ENCODE data around the gene MFF. TPM values are rescaled to one million over a fixed set of nuclear protein-coding genes. Genes with fewer than 3 reads are reported as not detected.

MFF gene
- polyA plus RNA-seq, 2 donors, result 57.1 to 61.8 TPM

GRCh38 chr2:227324642-227324994 is 433 bp upstream of the MFF start:
- 10 to 13% methylated on average over 6 of the region's 6 CpGs for WGBS, 2 donors

GRCh38 chr2:227325839-227326195 is 766 bp downstream of the MFF start:
- Histone ChIP-seq H3K27ac (ENCODE audit: low read depth in 2 of 2, low read length in 1 of 2) (peak overlapping the region; percentile 87 to 88), H3K27me3 (ENCODE audit: control insufficient read depth in 1 of 2, insufficient read depth in 2 of 2, low read length in 2 of 2) (no peaks in the 10 kb centered on the region), H3K9me3 (ENCODE audit: control insufficient read depth in 2 of 2, insufficient read depth in 1 of 2, low read depth in 1 of 2, low read length in 1 of 2) (peaks cover 0 to under 1% of the 10 kb centered on the region in 2 donors), H3K4me1 (ENCODE audit: control insufficient read depth in 2 of 2, insufficient read depth in 2 of 2, low read length in 1 of 2) (no peaks in the 10 kb centered on the region), H3K36me3 (ENCODE audit: control insufficient read depth in 2 of 2, insufficient read depth in 2 of 2, low read length in 1 of 2) (peaks cover 0 to 3% of the 10 kb centered on the region in 2 donors), H3K4me3 (ENCODE audit: low read depth in 1 of 2, low read length in 2 of 2) (peak overlapping the region; percentile 90 to 100)
- WGBS, 2 donors, result 0% methylated on average over 13 of the region's 13 CpGs

More at GRCh38 chr2:227324642-227324994, 433 bp upstream of the MFF start:
- Histone ChIP-seq H3K4me3 (ENCODE audit: low read depth in 1 of 2, low read length in 2 of 2) (peak overlapping the region; percentile 37 to 100), H3K36me3 (ENCODE audit: control insufficient read depth in 2 of 2, insufficient read depth in 2 of 2, low read length in 1 of 2) (no peaks in the 10 kb centered on the region), H3K9me3 (ENCODE audit: control insufficient read depth in 2 of 2, insufficient read depth in 1 of 2, low read depth in 1 of 2, low read length in 1 of 2) (peaks cover 0 to 2% of the 10 kb centered on the region in 2 donors), H3K27ac (ENCODE audit: low read depth in 2 of 2, low read length in 1 of 2) (peak overlapping the region; percentile 39 to 41), H3K27me3 (ENCODE audit: control insufficient read depth in 1 of 2, insufficient read depth in 2 of 2, low read length in 2 of 2) (no peaks in the 10 kb centered on the region), H3K4me1 (ENCODE audit: control insufficient read depth in 2 of 2, insufficient read depth in 2 of 2, low read length in 1 of 2) (no peaks in the 10 kb centered on the region)

- 90 to 95% methylated on average over 6 of the region's 6 CpGs for WGBS, 2 donors
- Histone ChIP-seq H3K4me3 (ENCODE audit: low read depth in 1 of 2, low read length in 2 of 2) (peak overlapping the region in 1 of 2 donors; percentile 100), H3K4me1 (ENCODE audit: control insufficient read depth in 2 of 2, insufficient read depth in 2 of 2, low read length in 1 of 2) (no peaks in the 10 kb centered on the region), H3K27ac (ENCODE audit: low read depth in 2 of 2, low read length in 1 of 2) (no peak overlapping the region), H3K9me3 (ENCODE audit: control insufficient read depth in 2 of 2, insufficient read depth in 1 of 2, low read depth in 1 of 2, low read length in 1 of 2) (no peaks in the 10 kb centered on the region), H3K27me3 (ENCODE audit: control insufficient read depth in 1 of 2, insufficient read depth in 2 of 2, low read length in 2 of 2) (no peaks in the 10 kb centered on the region), H3K36me3 (ENCODE audit: control insufficient read depth in 2 of 2, insufficient read depth in 2 of 2, low read length in 1 of 2) (peaks cover 0 to 3% of the 10 kb centered on the region in 2 donors)
These were observed 1.7 kb downstream of the MFF start for GRCh38 chr2:227326783-227327182.

- 79 to 93% methylated on average over 1 of the region's 1 CpG for WGBS, 2 donors
These were observed 10.7 kb downstream of the MFF start for GRCh38 chr2:227335713-227336112.

GRCh38 chr2:227337442-227337841 is 12.4 kb downstream of the MFF start:
- H3K9me3 ChIP-seq (ENCODE audit: control insufficient read depth in 2 of 2, insufficient read depth in 1 of 2, low read depth in 1 of 2, low read length in 1 of 2), result no peaks in the 10 kb centered on the region
- H3K36me3 ChIP-seq (ENCODE audit: control insufficient read depth in 2 of 2, insufficient read depth in 2 of 2, low read length in 1 of 2), result peaks cover 5 to 8% of the 10 kb centered on the region in 2 donors
- no peaks in the 10 kb centered on the region for H3K27me3 ChIP-seq (ENCODE audit: control insufficient read depth in 1 of 2, insufficient read depth in 2 of 2, low read length in 2 of 2)
- no peaks in the 10 kb centered on the region for H3K4me1 ChIP-seq (ENCODE audit: control insufficient read depth in 2 of 2, insufficient read depth in 2 of 2, low read length in 1 of 2)
- no peak overlapping the region for H3K27ac ChIP-seq (ENCODE audit: low read depth in 2 of 2, low read length in 1 of 2)
- 97 to 98% methylated on average over 2 of the region's 2 CpGs for WGBS, 2 donors
- H3K4me3 ChIP-seq (ENCODE audit: low read depth in 1 of 2, low read length in 2 of 2), result no peak overlapping the region

More at GRCh38 chr2:227335713-227336112, 10.7 kb downstream of the MFF start:
- Histone ChIP-seq H3K27me3 (ENCODE audit: control insufficient read depth in 1 of 2, insufficient read depth in 2 of 2, low read length in 2 of 2) (no peaks in the 10 kb centered on the region), H3K9me3 (ENCODE audit: control insufficient read depth in 2 of 2, insufficient read depth in 1 of 2, low read depth in 1 of 2, low read length in 1 of 2) (no peaks in the 10 kb centered on the region), H3K4me1 (ENCODE audit: control insufficient read depth in 2 of 2, insufficient read depth in 2 of 2, low read length in 1 of 2) (no peaks in the 10 kb centered on the region), H3K36me3 (ENCODE audit: control insufficient read depth in 2 of 2, insufficient read depth in 2 of 2, low read length in 1 of 2) (peaks cover 5 to 8% of the 10 kb centered on the region in 2 donors), H3K27ac (ENCODE audit: low read depth in 2 of 2, low read length in 1 of 2) (no peak overlapping the region), H3K4me3 (ENCODE audit: low read depth in 1 of 2, low read length in 2 of 2) (no peak overlapping the region)

- Histone ChIP-seq H3K36me3 (ENCODE audit: control insufficient read depth in 2 of 2, insufficient read depth in 2 of 2, low read length in 1 of 2) (peaks cover 3 to 8% of the 10 kb centered on the region in 2 donors), H3K9me3 (ENCODE audit: control insufficient read depth in 2 of 2, insufficient read depth in 1 of 2, low read depth in 1 of 2, low read length in 1 of 2) (no peaks in the 10 kb centered on the region), H3K27me3 (ENCODE audit: control insufficient read depth in 1 of 2, insufficient read depth in 2 of 2, low read length in 2 of 2) (no peaks in the 10 kb centered on the region), H3K27ac (ENCODE audit: low read depth in 2 of 2, low read length in 1 of 2) (no peak overlapping the region), H3K4me3 (ENCODE audit: low read depth in 1 of 2, low read length in 2 of 2) (no peak overlapping the region), H3K4me1 (ENCODE audit: control insufficient read depth in 2 of 2, insufficient read depth in 2 of 2, low read length in 1 of 2) (no peaks in the 10 kb centered on the region)
- 78 to 96% methylated on average over 2 of the region's 2 CpGs for WGBS, 2 donors
These were observed 14.1 kb downstream of the MFF start for GRCh38 chr2:227339098-227339599.

- H3K27ac ChIP-seq (ENCODE audit: low read depth in 2 of 2, low read length in 1 of 2), result no peak overlapping the region
- WGBS, 2 donors, result 73 to 75% methylated on average over 6 of the region's 6 CpGs
- H3K9me3 ChIP-seq (ENCODE audit: control insufficient read depth in 2 of 2, insufficient read depth in 1 of 2, low read depth in 1 of 2, low read length in 1 of 2), result no peaks in the 10 kb centered on the region
- peaks cover 3 to 5% of the 10 kb centered on the region in 2 donors for H3K36me3 ChIP-seq (ENCODE audit: control insufficient read depth in 2 of 2, insufficient read depth in 2 of 2, low read length in 1 of 2)
- H3K4me3 ChIP-seq (ENCODE audit: low read depth in 1 of 2, low read length in 2 of 2), result no peak overlapping the region
- no peaks in the 10 kb centered on the region for H3K27me3 ChIP-seq (ENCODE audit: control insufficient read depth in 1 of 2, insufficient read depth in 2 of 2, low read length in 2 of 2)
- H3K4me1 ChIP-seq (ENCODE audit: control insufficient read depth in 2 of 2, insufficient read depth in 2 of 2, low read length in 1 of 2), result no peaks in the 10 kb centered on the region
These were observed 15.1 kb downstream of the MFF start for GRCh38 chr2:227340106-227340505.

GRCh38 chr2:227341553-227341952 is 16.5 kb downstream of the MFF start:
- no peak overlapping the region for H3K27ac ChIP-seq (ENCODE audit: low read depth in 2 of 2, low read length in 1 of 2)
- peaks cover 3 to 5% of the 10 kb centered on the region in 2 donors for H3K36me3 ChIP-seq (ENCODE audit: control insufficient read depth in 2 of 2, insufficient read depth in 2 of 2, low read length in 1 of 2)
- 84 to 88% methylated on average over 2 of the region's 2 CpGs for WGBS, 2 donors
- H3K4me3 ChIP-seq (ENCODE audit: low read depth in 1 of 2, low read length in 2 of 2), result no peak overlapping the region
- no peaks in the 10 kb centered on the region for H3K9me3 ChIP-seq (ENCODE audit: control insufficient read depth in 2 of 2, insufficient read depth in 1 of 2, low read depth in 1 of 2, low read length in 1 of 2)
- H3K27me3 ChIP-seq (ENCODE audit: control insufficient read depth in 1 of 2, insufficient read depth in 2 of 2, low read length in 2 of 2), result no peaks in the 10 kb centered on the region
- no peaks in the 10 kb centered on the region for H3K4me1 ChIP-seq (ENCODE audit: control insufficient read depth in 2 of 2, insufficient read depth in 2 of 2, low read length in 1 of 2)

GRCh38 chr2:227344231-227344630 is 19.2 kb downstream of the MFF start:
- no peak overlapping the region for H3K4me3 ChIP-seq (ENCODE audit: low read depth in 1 of 2, low read length in 2 of 2)
- H3K27ac ChIP-seq (ENCODE audit: low read depth in 2 of 2, low read length in 1 of 2), result no peak overlapping the region
- no peaks in the 10 kb centered on the region for H3K27me3 ChIP-seq (ENCODE audit: control insufficient read depth in 1 of 2, insufficient read depth in 2 of 2, low read length in 2 of 2)
- H3K36me3 ChIP-seq (ENCODE audit: control insufficient read depth in 2 of 2, insufficient read depth in 2 of 2, low read length in 1 of 2), result peaks cover 3 to 6% of the 10 kb centered on the region in 2 donors
- 87 to 90% methylated on average over 2 of the region's 2 CpGs for WGBS, 2 donors
- no peaks in the 10 kb centered on the region for H3K9me3 ChIP-seq (ENCODE audit: control insufficient read depth in 2 of 2, insufficient read depth in 1 of 2, low read depth in 1 of 2, low read length in 1 of 2)
- H3K4me1 ChIP-seq (ENCODE audit: control insufficient read depth in 2 of 2, insufficient read depth in 2 of 2, low read length in 1 of 2), result no peaks in the 10 kb centered on the region

- Histone ChIP-seq H3K4me3 (ENCODE audit: low read depth in 1 of 2, low read length in 2 of 2) (no peak overlapping the region), H3K27ac (ENCODE audit: low read depth in 2 of 2, low read length in 1 of 2) (no peak overlapping the region), H3K9me3 (ENCODE audit: control insufficient read depth in 2 of 2, insufficient read depth in 1 of 2, low read depth in 1 of 2, low read length in 1 of 2) (no peaks in the 10 kb centered on the region), H3K4me1 (ENCODE audit: control insufficient read depth in 2 of 2, insufficient read depth in 2 of 2, low read length in 1 of 2) (no peaks in the 10 kb centered on the region), H3K36me3 (ENCODE audit: control insufficient read depth in 2 of 2, insufficient read depth in 2 of 2, low read length in 1 of 2) (peaks cover 0 to 4% of the 10 kb centered on the region in 2 donors), H3K27me3 (ENCODE audit: control insufficient read depth in 1 of 2, insufficient read depth in 2 of 2, low read length in 2 of 2) (no peaks in the 10 kb centered on the region)
- WGBS, 2 donors, result 82 to 85% methylated on average over 7 of the region's 7 CpGs
These were observed 22.1 kb downstream of the MFF start for GRCh38 chr2:227347117-227347516.

Data from esophagus (tissue), 2 donors.